GM10847 (cell line): ENCODE results near the gene CLEC20A.

ENCODE experiments used
- POLR2A ChIP-seq: IDR thresholded peaks from 2 replicates; pipeline ENCODE4 v1.6.1; 2011; ENCODE audit not compliant: insufficient read length; ENCODE audit errors: extremely low read depth

Gene CLEC20A

DNA sequence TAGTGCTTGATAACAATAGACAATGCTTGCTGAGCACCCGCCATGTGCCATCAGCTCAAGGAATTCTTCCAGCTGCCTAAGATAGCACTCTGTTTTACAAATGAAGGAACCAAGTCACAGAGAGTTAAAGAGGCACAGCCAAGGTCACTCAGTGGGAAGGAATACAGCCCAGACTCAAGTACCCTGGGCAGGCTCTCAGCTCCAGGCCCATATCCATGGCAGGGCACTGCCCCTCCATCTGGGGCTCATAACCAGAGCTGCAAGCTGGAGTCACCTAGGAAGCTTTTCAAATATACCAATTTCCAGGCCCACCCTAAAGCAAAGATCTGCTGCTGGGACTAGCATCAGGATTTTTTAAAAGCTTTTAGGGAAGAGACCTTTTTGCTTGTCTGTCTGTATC lies 1.6 kb downstream of the CLEC20A start:
- no peak for TF ChIP-seq POLR2A

DNA sequence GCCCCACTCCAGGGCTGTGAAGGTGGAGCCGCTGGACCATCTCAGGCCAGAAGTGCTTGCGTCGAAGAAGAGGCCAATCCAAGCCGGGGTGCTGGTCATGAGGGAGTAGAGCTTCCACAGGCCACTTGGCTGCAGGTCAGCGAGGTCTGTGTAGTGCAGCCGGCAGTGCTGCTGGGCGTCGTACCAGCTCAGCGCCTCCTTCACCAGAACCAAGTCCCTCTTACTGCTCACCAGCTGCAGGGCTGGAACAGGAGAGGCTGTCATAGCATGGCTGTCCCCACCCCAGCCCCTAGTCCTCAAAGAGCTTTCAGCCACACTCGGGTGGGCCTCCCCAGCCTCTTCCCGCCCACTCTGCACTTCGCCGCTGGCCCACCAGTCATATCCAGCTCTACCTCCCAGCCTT lies 2.2 kb downstream of the CLEC20A start:
- TF ChIP-seq POLR2A: no peak

DNA sequence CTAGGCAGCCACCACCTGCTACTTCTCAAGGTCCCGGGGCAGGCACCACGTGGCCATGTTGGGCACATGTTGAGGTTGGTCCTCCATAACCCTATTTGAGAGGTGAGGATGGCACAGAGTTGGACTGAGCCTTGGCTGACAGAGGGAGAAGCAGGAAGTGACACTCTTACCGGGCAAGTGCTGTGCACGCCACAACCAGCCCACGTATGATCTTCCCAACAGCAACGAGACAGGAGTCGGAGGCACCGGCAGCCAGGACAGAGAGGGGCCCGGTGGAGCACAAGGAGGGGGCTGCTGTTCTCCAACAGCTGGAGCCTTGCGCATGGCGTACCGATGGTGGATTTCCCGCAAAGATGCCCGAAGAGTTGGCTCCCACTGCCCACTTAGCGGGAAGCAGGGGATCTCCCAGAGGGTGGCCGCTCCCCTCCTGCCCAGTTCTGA lies 3.4 kb downstream of the CLEC20A start:
- TF ChIP-seq POLR2A: no peak

DNA sequence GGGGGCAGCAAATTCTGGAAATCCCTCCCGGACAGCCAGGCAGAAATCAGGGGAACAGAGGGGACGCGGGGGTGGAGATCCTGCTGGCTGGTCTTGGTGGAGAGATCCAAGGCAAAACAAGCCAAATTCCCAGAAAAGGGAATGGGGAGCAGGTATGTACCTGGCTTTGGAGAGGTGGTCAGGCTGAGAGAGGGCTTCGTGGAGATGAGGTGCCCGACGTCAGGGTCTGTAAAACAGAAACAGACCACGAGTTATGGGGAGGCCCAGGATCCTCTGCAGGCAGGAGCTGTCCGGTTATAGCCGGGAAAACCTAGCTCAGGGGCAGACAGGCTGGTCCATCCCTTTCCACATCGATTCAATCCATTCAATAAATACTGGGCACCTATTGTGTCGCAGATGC lies 4.4 kb downstream of the CLEC20A start:
- no peak for TF ChIP-seq POLR2A

DNA sequence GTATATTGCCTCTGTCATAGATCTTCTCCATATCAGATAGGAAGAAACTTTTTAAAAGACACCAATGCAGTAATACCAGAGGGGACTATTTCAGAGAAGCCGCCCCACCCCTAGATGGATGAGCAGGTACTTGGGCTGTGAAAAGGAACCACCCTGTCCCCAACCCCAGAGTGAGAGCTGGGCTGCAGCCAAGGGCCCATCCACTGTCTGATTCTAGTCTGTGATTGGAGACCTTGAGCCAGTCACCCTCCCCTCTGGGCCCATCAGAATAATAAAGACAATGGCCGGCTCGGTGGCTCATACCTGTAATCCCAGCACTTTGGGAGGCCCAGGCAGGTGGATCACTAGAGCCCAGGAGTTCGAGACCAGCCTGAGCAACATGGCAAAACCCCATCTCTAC lies 5.0 kb downstream of the CLEC20A start:
- no peak for TF ChIP-seq POLR2A

DNA sequence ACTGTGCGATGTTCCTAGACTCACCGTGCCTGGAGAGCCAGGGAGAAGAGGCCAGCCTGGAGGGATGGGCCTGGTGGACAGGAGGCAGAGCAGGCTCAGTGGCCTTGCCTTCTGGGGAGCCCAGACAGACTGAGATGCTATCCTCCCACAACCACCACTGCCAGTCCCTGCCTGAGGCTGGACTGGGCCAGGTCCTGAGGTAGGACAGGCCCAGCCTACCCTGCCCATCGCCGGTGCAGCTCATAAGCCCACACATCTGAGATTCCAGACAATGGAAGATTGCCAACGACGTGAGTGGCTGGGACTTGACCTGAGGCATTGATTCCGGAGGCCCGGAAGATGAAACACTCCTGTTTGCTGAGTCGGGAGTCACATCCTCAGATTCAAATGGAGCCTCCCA lies 5.8 kb downstream of the CLEC20A start:
- TF ChIP-seq POLR2A: no peak

DNA sequence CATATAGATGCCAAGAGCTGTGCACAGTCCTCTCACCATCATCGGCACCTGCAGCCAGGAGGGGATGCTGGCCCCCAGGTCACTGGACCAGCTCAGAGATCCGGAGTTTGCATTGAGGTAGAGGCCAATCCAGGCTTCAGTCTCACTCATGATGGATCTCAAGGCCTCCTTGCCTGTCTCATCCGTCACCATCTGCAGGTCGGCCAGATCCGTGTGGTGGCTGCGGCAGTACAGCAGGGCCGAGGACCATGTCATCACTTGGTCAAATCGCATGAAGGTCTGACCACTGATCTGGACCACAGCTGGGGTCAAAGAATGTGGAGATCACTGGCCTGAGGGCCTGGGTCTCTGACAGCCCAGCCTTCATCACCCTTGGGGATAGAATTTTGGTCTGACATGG lies 6.6 kb downstream of the CLEC20A start:
- no peak for TF ChIP-seq POLR2A

DNA sequence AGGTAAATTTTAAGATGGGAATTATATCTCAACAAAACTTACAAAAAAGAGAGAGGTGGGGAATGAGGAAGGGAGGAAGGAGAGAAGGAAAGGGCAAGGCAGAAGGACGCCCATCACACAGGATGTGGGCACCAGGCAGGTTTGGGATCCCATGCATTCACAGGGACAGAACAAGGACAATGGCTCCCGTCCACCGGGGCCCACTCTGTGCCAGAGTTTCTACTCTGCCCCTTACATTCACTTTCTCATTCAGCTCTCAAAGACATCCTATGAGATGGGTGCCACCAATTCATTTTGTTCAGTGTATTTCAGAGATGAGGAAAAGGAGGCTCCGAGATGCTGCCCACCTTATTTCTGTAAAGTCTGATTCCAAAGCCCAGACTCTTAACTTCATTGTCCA lies 7.4 kb downstream of the CLEC20A start:
- TF ChIP-seq POLR2A: no peak

DNA sequence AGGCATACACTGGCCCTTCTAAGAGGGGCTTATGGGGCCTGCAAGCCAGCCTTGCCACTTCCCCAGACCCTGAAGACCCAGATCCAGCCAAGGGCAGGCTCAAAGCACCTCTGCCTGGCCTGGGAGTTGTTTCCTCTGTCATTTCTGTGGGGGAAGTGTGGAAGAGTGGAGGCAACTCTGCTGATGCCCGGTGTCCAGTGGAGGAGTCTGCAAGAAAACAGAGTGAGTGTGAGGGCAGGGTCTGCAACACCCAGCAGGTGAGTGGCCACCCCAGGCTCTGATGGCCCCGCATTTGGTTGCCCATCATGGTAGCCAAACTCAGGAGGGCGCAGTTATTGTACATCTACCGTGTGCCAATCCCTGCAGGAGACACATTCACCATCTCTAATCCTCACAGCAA lies 8.4 kb downstream of the CLEC20A start:
- no peak for TF ChIP-seq POLR2A

DNA sequence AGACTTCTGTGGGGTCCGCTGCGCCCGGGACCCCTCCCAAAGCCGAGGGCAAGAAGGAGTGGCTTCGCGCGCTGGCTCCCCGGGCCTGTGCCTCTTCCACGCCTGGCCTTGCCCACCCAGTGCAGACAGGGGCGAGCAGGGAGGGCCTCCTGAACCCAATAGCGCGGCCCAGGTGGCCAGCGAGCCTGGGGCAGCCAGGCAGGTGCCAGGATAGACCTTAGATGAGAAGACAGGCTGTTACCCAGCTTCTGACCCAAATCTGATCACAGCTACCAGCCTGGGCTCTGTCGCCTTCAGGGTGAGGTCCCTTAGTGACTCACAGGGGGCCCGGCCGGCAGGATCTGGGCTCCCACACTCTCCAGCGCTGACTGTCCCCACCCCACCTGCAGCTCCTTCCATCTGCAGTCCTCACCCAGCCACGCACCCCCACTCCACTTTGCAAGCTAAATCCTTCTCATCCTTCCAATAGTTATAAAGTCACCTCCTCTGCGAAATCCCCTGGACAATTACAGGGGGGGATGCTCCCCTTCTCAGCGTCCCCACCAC lies 9.6 kb downstream of the CLEC20A start:
- no peak for TF ChIP-seq POLR2A

DNA sequence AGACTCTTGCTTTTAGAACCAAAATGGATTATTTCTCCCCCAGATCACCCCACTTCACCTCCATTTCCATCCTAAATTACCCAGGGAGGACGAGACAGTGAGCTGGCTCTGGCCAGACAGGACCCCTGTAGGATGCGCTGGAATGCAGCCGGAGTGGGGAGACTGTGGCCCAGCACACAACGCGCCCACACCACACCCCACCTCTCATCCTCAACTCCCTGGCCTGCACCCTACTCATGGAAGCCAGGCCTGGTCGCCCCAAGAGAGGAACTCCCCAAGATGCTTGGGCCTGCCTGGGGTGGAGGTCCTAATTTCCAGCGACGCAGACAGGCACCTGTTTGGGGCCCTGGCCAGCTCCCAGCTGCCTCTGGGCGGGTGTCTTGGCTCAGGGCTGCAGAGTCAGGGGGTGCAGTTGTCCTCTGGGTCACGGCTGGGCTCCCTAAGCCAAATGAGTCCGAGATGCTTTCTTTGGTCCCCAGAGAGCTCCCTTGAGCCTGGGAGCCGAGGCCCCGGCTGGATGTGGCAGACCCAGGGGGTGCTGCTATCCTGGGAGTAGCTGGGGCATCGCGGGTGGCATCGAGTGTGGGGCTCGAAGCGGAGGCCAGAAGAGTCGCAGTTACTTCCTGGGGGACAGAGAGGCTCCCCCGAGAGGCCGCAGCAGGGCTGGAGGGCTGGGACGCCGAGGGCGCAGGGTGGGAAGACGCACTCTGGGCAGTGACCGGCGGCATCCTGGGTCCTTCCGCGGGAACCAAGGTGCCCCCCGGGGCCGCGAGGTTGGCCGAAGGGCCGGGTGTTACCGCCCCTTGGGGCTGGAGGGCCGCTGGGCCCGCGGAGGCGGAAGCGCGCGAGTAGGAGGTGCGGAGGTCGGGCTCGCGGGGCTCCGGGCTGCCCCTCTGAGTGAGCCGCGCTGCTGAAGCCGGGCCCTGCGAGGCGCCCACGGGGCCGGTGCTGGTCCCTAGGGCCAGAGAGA lies 10.4 kb downstream of the CLEC20A start:
- no peak for TF ChIP-seq POLR2A

DNA sequence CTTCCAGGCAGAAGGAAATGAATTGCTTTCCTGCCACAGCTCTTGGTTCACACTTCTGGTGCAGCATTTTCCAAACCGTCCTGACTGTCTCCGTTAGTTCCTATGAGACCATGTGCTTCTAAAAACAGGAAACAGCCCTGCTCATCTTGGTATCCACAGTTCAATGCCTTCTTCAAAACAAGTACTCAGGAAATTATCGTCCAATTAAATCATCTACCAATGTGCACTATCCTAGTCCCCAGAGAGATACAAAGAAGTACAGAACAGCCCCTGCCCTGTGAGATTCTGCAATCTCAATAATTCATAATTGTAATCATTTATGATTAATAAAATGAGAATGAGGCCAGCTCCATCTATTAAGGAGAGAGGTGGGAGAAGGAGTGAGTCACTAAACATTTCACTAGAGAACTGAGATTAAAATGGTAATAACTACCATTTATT lies 11.2 kb downstream of the CLEC20A start:
- TF ChIP-seq POLR2A: no peak

DNA sequence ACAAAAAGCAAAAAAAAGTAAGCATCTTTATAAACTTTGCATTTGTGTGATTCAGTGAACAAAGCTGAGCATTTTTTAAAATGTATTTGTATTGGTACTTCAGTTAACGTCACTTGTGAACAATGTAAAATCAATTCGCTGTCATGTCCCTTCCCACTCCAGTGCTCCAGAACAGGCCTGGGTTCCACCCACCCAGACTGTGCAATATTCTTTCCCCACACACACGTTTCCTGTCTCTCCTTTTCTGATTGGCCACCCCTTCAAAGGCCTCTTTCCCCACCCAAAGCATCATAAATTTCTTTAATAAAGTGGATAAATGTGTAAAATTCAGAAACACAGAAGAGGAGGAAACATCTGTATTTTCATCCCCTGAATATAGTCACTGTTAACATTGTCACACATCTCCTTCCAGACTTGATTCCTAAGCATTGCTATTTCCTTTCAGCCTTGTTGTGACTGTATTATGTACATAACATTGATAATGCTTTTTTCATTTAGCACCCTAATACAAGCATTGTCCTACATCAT lies 12.0 kb downstream of the CLEC20A start:
- TF ChIP-seq POLR2A: no peak

DNA sequence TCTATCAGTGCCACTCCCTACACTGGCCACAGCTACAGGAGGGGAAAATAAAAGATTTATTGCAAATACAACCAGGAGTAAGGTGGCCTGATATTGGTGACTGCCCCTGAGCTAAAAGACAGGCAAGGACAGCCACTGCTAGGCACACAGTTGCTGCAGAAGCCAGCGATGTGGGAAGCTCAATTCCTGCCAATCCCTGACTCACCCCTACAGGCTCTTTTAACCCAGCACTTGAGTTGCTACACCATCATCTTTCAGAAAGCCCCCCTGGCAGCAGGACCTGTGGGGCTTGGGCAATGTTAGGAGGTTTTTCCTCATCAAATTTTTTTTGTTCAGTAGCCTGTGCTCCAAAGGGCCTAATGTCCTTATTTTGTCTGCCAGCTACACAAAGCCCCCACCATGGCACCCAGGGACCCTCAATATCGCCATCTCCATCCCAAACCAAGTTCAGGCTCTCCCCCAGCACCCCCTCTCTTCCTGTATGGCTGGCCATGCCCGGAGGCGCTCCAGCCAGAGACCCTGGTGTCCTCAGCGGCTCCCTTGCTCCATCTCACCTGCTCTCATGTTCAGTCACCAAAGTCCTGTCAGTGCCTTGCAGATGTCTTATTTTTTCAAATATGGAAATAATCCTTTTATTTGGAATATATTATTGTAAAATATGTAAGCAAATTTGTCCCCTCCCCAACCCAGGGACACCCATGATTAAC lies 13.4 kb downstream of the CLEC20A start:
- TF ChIP-seq POLR2A: no peak

DNA sequence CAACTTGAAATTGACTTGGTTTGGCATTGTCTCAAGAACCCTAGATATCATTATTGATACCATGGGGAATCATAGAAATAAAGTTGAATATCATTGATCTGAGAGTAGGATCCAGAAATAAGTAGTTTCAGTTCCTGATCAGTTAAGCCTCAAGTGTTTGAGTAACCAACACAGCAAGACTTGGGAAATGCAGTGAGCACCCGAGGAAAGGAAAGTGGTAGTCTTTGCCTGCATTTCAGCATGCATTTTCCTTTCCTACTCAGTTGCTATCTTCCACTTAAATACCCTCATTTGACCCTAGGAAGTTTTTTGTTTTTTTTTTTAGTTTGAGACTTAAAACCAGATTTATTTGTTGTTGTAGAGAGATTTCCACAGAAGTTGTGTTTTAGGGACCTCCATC lies 18.9 kb downstream of the CLEC20A start:
- no peak for TF ChIP-seq POLR2A

DNA sequence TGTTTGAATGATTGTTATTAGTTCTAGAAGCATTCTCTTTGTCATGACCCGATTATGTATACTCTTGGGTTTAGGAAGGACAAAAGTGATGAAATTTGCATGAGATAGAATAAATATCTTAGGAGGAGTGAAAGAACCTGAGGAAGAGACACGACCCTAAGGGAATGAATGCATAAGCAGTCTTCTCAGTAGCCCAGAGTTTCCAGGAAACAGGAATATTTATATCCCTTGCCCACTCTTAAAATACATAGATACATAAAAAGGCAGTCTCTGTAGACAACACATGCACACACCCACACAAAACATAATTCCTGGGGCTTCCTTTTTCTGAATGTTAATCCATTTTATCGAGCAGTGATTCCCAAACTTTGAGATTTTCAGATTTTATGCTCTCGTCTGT lies 19.4 kb downstream of the CLEC20A start:
- TF ChIP-seq POLR2A: no peak
